ENCODE results near the gene FGF6. TPM values are rescaled to one million over a fixed set of nuclear protein-coding genes. Genes with fewer than 3 reads are reported as not detected.

Gene FGF6
- total RNA-seq, 3 donors from 2014 or later (not counting 1 experiment from before 2014, with no cell fraction given), result not detected

DNA sequence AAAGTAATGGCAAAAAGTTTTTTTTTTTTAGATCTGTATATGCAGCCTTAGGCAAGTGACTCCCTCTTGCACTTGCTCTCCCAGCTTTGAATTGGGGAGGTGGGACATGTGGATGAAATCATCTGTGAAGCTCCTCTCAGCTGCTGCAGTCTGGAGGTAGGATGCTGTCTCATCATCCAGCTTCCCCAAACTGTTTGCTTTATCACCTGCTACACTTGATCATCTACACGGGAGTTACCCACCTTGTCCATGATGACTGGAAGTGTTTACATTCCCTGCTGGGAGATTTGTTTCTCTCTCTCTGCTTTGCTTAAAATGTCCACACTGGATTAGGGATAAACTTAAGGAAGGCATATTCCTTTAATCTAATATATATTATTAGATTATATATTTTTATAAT lies 57.6 kb downstream of the FGF6 start:
- 100% methylated on average over 1 of the region's 1 CpG for WGBS (ENCODE audit: insufficient coverage)
- Histone ChIP-seq H3K36me3 (ENCODE audit: control insufficient read depth, insufficient read depth, low read length) (no peaks in the 10 kb centered on the region), H3K27ac (ENCODE audit: low read length) (no peak overlapping the region), H3K9me3 (ENCODE audit: control insufficient read depth, insufficient read depth, low read length) (no peaks in the 10 kb centered on the region), H3K4me3 (ENCODE audit: low read length) (no peak overlapping the region), H3K27me3 (ENCODE audit: control insufficient read depth, insufficient read depth, low read length) (no peaks in the 10 kb centered on the region), H3K4me1 (ENCODE audit: control insufficient read depth, insufficient read depth, low read length) (peaks cover 9% of the 10 kb centered on the region)
- Mint-ChIP-seq H3K4me1 (peaks cover 7 to 10% of the 10 kb centered on the region in 2 donors), H3K27me3 (ENCODE audit: low read depth in 2 of 2) (peaks cover 0 to 3% of the 10 kb centered on the region in 2 donors), H3K4me3 (no peak overlapping the region), H3K36me3 (no peaks in the 10 kb centered on the region), H3K27ac (no peak overlapping the region), H3K9me3 (no peaks in the 10 kb centered on the region)
- DNase-seq, result no peak
- no peak for ATAC-seq
- intact Hi-C loops (cut with micrococcal nuclease), result no loop called here
- TF ChIP-seq, protein P1, sequence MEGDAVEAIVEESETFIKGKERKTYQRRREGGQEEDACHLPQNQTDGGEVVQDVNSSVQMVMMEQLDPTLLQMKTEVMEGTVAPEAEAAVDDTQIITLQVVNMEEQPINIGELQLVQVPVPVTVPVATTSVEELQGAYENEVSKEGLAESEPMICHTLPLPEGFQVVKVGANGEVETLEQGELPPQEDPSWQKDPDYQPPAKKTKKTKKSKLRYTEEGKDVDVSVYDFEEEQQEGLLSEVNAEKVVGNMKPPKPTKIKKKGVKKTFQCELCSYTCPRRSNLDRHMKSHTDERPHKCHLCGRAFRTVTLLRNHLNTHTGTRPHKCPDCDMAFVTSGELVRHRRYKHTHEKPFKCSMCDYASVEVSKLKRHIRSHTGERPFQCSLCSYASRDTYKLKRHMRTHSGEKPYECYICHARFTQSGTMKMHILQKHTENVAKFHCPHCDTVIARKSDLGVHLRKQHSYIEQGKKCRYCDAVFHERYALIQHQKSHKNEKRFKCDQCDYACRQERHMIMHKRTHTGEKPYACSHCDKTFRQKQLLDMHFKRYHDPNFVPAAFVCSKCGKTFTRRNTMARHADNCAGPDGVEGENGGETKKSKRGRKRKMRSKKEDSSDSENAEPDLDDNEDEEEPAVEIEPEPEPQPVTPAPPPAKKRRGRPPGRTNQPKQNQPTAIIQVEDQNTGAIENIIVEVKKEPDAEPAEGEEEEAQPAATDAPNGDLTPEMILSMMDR (IDR thresholded peaks at IDR 0.05), result no peak

DNA sequence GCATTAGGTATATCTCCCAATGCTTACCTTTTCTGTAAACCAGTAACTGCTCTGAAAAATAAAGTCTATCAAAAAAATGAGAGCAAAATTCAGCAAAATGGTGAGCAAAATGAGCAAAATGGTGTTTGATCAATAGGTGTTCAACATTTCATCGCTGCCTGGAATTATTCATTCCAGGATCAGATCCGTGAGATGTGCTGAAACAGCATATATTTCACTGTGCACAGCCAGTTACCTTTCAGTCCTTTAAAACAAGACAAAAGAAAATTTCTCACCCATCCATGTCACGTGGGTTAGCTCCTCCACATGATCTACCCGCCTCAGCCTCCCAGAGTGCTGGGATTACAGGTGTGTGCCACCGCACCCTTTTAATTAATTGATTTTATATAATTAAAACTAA lies 58.0 kb downstream of the FGF6 start:
- DNase-seq, result no peak
- TF ChIP-seq, protein P1 (IDR thresholded peaks at IDR 0.05), result no peak
- no peaks in the 10 kb centered on the region for H3K9me3 Mint-ChIP-seq
- H3K4me3 Mint-ChIP-seq, result no peak overlapping the region
- Histone ChIP-seq H3K9me3 (ENCODE audit: control insufficient read depth, insufficient read depth, low read length) (no peaks in the 10 kb centered on the region), H3K4me1 (ENCODE audit: control insufficient read depth, insufficient read depth, low read length) (peaks cover 7% of the 10 kb centered on the region), H3K27ac (ENCODE audit: low read length) (no peak overlapping the region), H3K27me3 (ENCODE audit: control insufficient read depth, insufficient read depth, low read length) (no peaks in the 10 kb centered on the region), H3K4me3 (ENCODE audit: low read length) (no peak overlapping the region), H3K36me3 (ENCODE audit: control insufficient read depth, insufficient read depth, low read length) (no peaks in the 10 kb centered on the region)
- no peak for ATAC-seq
- H3K36me3 Mint-ChIP-seq, result no peaks in the 10 kb centered on the region
- H3K27ac Mint-ChIP-seq, result no peak overlapping the region
- intact Hi-C loops (cut with micrococcal nuclease), result no loop called here
- peaks cover 3 to 9% of the 10 kb centered on the region in 2 donors for H3K4me1 Mint-ChIP-seq
- peaks cover 0 to 4% of the 10 kb centered on the region in 2 donors for H3K27me3 Mint-ChIP-seq (ENCODE audit: low read depth in 2 of 2)
- 89% methylated on average over 3 of the region's 5 CpGs for WGBS (ENCODE audit: insufficient coverage)

DNA sequence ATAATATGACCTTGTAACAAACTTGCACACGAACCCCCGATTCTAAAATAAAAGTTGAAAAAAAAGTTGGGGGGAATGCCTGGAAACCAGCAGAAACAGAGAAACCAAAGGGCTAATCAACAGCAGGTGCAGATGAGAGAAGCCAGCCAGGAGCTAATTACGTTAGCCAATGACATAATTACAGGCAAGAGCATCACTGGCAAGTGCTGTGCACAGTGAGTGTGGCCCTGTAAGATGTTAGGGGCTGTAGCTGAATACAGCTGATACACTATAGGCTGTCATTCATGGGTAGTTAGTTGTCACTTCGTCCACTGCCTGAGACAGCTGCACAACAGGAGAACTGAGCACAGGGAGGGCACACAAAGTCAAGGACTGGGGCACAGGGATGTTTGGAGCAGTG lies 58.8 kb downstream of the FGF6 start:
- H3K27me3 ChIP-seq (ENCODE audit: control insufficient read depth, insufficient read depth, low read length), result no peaks in the 10 kb centered on the region
- WGBS (ENCODE audit: insufficient coverage), result 82% methylated on average over 4 of the region's 4 CpGs
- Mint-ChIP-seq H3K4me1 (peaks cover 0 to 1% of the 10 kb centered on the region in 2 donors), H3K27me3 (ENCODE audit: low read depth in 2 of 2) (peaks cover 0 to 9% of the 10 kb centered on the region in 2 donors), H3K9me3 (no peaks in the 10 kb centered on the region), H3K4me3 (no peak overlapping the region), H3K27ac (no peak overlapping the region), H3K36me3 (no peaks in the 10 kb centered on the region)
- ATAC-seq (no peak), DNase-seq (no peak)
- no peak overlapping the region for H3K27ac ChIP-seq (ENCODE audit: low read length)
- H3K9me3 ChIP-seq (ENCODE audit: control insufficient read depth, insufficient read depth, low read length), result no peaks in the 10 kb centered on the region
- H3K4me1 ChIP-seq (ENCODE audit: control insufficient read depth, insufficient read depth, low read length), result no peaks in the 10 kb centered on the region
- TF ChIP-seq, protein P1 (IDR thresholded peaks at IDR 0.05), result no peak
- H3K36me3 ChIP-seq (ENCODE audit: control insufficient read depth, insufficient read depth, low read length), result no peaks in the 10 kb centered on the region
- no peak overlapping the region for H3K4me3 ChIP-seq (ENCODE audit: low read length)
- intact Hi-C loops (cut with micrococcal nuclease), result no loop called here

Other genes starting within 250 kb of the FGF6 start
- 100 to 1,000 TPM; 164 to 247 (median 228) TPM for gene CCND2, start 172.1 kb downstream of the FGF6 start, total RNA-seq
- 1 to 10 TPM; 6.1 to 7.4 (median 7.3) TPM for gene TIGAR, start 124.6 kb downstream of the FGF6 start, total RNA-seq
- not detected for gene FGF23, start 66.1 kb downstream of the FGF6 start, total RNA-seq
- gene RAD51AP1, start 93.1 kb upstream of the FGF6 start, total RNA-seq, result 1 to 10 TPM; 3.4 to 5.4 (median 5.2) TPM
- 10 to 100 TPM; 11.3 to 15.3 (median 14.2) TPM for gene DYRK4, start 116.4 kb upstream of the FGF6 start, total RNA-seq
- gene AKAP3, start 203.2 kb upstream of the FGF6 start, total RNA-seq, result under 1 TPM; 0.56 to 1.00 (median 0.58) TPM
- gene NDUFA9, start 203.3 kb upstream of the FGF6 start, total RNA-seq, result 100 to 1,000 TPM; 106 to 114 (median 109) TPM